Measurements from ENCODE around the gene SRPK2.

Gene SRPK2

DNA sequence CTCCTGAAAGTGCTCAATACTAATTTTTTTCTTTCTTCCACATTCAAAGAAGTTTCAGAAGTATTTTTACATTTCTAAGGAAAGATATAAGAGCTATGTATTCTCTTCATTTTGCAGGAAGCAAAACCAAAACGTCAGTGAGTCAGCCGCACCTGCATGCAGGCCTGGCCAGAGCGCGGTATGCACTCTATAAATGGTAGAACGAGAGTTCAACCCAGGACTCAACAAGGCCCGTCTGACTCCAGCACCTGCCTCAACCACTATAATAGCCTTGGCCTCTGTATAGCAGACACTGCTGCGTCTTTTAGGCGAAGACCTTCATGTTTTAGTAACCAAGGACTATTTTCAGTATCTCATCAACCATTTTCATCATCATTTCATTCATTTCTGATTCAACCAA, 261.5 kb downstream of the SRPK2 start:
- TF ChIP-seq GATA3 (IDR thresholded peaks at IDR 0.05; ENCODE audit: low read depth, low read length) (no peak), GATA2 (IDR thresholded peaks at IDR 0.05; ENCODE audit: low read depth, low read length) (no peak)

DNA sequence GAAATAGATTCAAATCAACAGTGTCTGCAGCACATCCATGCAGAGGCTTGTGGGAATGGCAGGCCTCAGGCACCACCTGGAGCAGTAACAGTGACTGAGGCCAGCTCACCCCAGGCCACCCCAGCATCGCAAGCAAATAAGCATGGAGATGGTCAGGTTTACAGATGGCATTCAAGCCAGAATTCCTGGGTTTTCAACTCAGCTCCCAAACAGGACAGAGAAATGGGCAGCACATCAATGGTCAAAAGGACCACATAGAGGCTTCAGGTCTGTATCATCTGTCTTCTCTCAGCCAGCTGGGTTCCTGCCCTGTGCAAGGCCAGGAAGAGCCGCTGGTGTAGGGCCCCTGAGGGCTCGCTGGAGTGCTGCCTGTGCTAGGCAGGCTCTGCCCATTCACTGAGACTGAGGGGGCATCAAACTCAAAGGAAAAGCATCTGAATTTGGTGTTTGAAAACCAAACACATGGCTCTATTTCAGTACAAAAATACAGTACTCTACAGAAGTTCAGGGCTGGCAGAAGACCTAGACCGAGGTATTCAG, 262.2 kb downstream of the SRPK2 start:
- TF ChIP-seq GATA2 (IDR thresholded peaks at IDR 0.05; ENCODE audit: low read depth, low read length) (no peak), GATA3 (IDR thresholded peaks at IDR 0.05; ENCODE audit: low read depth, low read length) (no peak)

DNA sequence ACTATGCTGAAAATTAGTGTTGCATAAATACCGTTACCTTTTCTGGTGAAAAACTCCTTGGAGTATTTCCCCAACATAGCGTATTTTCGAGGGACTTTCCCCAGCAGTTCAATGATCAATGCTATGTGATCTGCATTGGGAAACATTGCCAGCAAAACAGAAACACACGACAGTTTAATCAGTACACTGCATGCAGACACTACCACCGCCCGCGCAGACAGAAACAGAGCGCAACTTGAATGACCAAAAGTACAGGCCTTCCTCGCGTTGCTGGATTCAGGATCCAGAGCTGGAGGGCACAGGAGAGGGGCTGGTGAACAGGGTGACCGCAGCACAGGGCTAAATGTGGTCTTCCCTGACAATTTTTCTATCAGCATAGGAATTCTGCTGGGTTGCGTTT, 263.0 kb downstream of the SRPK2 start:
- TF ChIP-seq GATA3 (IDR thresholded peaks at IDR 0.05; ENCODE audit: low read depth, low read length): no peak

DNA sequence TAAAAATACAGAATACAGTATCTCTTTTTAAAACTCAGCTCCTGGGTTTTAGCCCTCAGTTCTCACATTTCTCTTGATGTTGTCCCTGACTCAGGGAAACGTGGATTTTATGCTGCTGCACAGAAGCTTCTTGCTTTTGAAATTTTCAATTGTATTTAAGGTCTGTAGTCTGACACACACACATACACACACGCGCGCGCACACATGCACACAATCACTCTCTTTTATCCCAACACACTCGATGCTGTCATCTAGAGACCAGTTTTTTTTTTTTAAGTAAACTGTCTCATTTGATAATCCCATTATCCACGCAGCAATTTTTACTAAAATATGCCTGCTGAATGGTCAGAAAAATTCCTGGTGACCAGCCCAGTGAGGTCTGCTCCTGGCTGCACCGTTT, 266.1 kb downstream of the SRPK2 start:
- TF ChIP-seq GATA3 (IDR thresholded peaks at IDR 0.05; ENCODE audit: low read depth, low read length): no peak
- no peak for TF ChIP-seq GATA2 (IDR thresholded peaks at IDR 0.05; ENCODE audit: low read depth, low read length)

DNA sequence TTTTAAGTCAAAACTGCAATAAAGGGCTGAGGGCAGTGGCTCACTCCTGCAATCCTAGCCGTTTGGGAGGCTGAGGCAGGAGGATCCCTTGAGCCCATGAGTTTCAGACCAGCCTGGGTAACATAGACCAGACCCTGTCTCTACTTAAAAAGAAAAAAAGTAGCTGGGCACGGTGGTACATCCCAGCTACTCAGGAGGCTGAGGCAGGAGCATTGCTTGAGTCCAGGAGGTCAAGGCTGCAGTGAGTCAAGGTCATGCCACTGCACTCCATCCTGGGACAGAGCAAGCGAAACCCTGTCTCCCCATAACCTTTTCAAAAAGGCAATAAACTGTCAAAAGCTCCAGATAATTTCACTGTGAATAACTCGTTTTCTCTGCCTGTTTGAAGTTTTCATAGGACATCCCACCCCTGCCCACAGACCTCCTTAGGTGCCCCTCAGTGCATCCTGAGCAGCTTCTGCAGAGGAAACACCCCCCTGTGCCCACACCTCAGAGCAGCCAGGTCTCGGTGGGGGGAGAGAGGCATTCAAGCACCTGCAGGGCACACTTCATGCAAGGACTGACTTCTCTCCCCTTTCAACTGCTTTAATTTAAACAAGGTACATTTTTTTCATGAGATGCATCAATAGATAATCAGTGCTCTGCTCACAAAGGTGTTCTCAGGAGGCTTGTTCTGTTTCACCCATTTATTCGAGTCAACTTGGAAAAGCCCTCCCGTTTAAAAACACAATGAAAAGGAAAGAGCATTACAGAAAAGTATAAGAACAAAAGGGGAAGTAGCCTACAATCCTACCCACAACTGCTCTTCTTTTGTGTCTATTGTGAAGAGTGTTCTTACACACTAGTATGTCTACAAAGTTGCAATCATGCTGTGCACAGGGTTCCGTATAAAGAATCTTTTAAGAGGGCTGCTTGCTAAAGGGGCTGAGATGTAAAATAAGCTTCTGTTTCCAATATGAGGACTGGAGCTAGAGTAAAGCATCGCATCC, 269.8 kb downstream of the SRPK2 start:
- no peak for TF ChIP-seq GATA3 (IDR thresholded peaks at IDR 0.05; ENCODE audit: low read depth, low read length)
- TF ChIP-seq GATA2 (IDR thresholded peaks at IDR 0.05; ENCODE audit: low read depth, low read length): no peak

DNA sequence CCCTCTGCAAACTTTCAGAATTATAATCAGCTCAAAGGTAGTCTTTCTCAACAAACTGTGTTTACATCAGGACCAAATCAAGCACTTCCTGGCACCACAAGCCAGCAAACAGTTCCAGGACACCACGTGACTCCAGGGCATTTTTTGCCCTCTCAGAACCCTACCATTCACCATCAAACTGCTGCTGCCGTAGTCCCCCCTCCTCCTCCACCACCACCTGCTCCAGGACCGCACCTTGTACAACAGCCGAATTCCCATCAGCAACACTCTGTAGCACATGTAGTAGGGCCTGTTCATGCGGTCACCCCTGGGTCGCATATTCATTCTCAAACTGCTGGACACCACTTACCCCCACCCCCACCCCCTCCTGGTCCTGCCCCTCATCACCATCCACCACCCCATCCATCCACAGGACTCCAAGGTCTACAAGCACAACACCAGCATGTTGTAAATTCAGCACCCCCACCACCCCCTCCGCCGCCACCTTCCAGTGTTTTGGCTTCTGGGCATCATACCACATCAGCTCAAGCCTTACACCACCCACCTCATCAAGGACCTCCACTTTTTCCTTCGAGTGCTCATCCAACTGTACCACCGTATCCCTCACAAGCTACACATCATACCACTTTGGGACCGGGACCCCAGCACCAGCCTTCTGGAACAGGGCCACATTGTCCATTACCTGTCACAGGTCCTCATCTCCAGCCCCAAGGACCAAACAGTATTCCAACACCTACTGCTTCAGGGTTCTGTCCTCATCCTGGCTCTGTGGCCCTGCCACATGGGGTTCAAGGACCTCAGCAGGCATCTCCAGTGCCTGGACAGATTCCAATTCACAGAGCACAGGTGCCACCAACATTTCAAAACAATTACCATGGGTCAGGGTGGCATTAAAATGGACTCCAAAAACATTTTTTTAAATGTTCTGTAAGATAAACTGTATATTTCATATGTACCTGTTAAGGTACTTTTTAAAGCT, 276.0 kb downstream of the SRPK2 start:
- TF ChIP-seq GATA2 (IDR thresholded peaks at IDR 0.05; ENCODE audit: low read depth, low read length) (no peak), GATA3 (IDR thresholded peaks at IDR 0.05; ENCODE audit: low read depth, low read length) (no peak)

DNA sequence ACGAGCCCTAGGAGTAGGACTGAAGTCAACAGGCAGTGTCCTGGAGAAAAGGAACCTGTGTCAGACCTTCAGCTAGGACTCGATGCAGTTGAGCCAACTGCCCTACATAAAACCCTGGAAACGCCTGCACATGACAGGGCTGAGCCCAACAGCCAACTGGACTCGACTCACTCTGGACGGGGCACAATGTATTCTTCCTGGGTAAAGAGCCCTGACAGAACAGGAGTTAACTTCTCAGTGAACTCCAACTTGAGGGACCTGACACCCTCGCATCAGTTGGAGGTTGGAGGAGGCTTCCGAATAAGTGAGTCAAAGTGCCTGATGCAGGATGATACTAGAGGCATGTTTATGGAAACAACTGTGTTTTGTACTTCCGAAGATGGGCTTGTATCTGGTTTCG, 281.3 kb downstream of the SRPK2 start:
- TF ChIP-seq GATA2 (IDR thresholded peaks at IDR 0.05; ENCODE audit: low read depth, low read length) (no peak), GATA3 (IDR thresholded peaks at IDR 0.05; ENCODE audit: low read depth, low read length) (no peak)

DNA sequence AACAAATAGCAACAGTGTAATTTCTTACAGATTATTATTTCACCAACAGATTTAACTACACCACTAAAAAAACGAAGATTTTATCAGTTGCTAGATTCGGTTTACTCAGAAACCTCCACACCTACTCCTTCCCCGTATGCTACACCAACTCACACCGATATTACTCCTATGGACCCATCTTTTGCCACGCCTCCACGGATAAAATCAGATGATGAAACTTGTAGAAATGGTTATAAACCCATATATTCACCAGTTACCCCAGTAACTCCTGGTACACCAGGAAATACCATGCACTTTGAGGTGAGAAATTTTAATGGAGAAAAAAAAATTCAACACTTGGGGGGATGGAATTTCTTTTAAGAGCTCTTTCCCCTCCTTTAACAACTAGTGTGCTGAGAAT, 282.2 kb downstream of the SRPK2 start:
- TF ChIP-seq GATA2 (IDR thresholded peaks at IDR 0.05; ENCODE audit: low read depth, low read length): no peak
- TF ChIP-seq GATA3 (IDR thresholded peaks at IDR 0.05; ENCODE audit: low read depth, low read length): no peak

DNA sequence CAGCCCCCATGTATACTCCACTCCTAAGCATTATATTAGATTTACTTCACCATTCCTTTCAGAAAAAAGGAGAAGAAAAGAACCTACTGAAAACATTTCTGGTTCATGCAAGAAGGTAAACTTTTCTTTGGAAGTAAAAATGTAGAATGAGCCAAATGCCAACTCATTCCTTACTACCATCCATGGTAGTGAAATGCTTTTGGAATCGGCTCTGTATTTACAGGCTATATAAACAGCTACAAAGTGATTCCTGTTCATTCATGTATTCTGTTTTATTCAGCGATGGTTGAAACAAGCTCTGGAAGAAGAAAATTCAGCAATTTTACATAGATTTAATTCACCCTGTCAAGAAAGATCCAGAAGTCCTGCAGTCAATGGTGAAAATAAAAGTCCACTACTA, 283.1 kb downstream of the SRPK2 start:
- TF ChIP-seq GATA2 (IDR thresholded peaks at IDR 0.05; ENCODE audit: low read depth, low read length): no peak
- no peak for TF ChIP-seq GATA3 (IDR thresholded peaks at IDR 0.05; ENCODE audit: low read depth, low read length)

DNA sequence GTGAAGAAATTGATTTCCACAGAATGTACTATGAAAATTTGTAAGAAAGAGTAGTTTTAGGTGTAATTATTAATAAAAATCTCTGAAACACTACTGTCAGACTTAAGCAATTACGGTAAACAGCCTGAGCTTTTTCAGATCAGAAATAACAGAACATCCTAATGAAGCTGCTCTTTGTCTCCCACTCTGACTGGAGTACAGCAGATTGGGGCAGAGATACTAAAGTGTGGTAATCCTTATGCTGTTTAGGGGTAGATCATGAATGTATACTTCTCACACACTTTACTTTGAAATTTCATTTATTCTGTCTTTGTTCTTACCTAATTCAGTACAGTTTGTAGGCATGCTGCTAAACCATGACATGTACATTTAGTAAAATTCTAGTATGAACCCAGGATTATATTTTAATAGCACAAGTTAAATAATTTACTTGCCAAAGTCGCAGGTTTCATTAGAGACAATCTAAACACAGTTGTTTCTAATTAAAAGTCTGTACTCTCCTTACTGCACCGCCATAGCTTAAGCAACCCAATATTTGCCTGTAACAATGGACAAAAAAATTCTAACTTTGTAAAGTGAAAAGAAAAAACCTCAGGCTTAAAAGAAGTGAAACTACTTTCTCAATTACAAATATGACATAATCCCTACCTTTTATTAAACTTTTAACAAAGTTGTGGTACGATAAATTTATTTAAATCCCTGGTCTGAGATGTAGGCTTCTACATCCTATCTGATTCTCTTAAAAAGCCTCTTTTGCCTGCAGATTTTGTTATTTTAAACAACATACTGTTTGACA, 286.0 kb downstream of the SRPK2 start:
- TF ChIP-seq GATA2 (IDR thresholded peaks at IDR 0.05; ENCODE audit: low read depth, low read length) (peak; percentile 82), GATA3 (IDR thresholded peaks at IDR 0.05; ENCODE audit: low read depth, low read length) (peak; percentile 79)

DNA sequence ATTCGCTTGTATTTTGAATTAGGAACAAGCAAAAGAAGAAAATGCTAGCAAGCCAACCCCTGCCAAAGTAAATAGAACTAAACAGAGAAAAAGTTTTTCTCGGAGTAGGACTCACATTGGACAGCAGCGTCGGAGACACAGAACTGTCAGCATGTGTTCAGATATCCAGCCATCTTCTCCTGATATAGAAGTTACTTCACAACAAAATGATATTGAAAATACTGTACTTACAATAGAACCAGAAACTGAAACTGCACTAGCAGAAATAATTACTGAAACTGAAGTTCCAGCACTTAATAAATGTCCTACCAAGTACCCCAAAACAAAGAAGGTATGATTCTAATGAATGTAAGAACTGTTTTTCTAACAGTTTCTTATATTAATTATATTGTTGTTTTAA, 286.9 kb downstream of the SRPK2 start:
- TF ChIP-seq GATA3 (IDR thresholded peaks at IDR 0.05; ENCODE audit: low read depth, low read length) (no peak), GATA2 (IDR thresholded peaks at IDR 0.05; ENCODE audit: low read depth, low read length) (no peak)

DNA sequence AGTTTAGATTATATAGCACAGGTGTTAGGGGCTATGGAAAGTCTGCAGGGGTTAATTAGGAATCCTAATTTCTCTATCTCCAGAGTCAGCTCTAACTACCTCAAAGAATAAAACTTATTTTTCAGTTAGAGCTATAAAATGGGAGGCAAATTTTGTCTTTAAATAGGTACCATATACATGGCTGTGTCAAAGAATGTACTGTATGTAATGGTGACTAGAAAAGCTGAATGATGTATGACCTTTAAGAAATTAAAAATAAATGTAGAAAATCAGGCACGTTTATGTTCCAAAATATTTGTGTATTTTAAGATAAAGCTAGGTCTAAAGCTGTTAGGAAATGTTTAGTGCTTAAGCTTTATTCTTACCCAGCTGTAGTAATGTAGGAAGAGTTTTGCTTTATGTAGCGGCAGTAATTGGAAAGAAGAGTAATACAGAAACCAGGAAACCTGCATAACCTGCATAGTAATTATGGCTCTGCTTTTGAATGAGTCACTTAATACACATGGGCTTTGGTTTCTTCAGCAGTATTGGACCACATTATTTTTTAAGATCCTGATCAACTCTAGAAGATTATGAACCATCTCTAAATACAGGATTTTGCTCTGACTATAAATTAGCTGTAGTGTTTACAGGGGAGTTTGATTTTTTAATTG, 289.7 kb downstream of the SRPK2 start:
- TF ChIP-seq GATA3 (IDR thresholded peaks at IDR 0.05; ENCODE audit: low read depth, low read length): no peak
- TF ChIP-seq GATA2 (IDR thresholded peaks at IDR 0.05; ENCODE audit: low read depth, low read length): no peak

DNA sequence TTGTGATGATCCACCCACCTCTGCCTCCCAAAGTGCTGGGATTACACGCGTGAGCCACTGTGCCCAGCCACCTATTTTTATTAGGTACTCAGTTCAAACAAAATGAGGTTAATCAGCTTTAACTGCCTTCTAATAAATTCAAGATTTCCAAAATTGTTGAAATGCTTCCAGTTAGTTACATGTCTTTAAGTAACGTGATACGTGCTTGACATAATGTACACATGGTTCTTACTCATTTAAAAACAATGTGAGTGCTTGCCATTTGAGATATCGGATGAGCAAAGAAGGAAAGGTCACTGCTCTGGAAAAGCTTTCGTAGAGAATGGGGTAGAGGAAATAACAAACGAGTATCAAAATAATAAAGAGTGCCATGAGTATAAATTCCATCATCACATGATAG, 291.1 kb downstream of the SRPK2 start:
- TF ChIP-seq GATA3 (IDR thresholded peaks at IDR 0.05; ENCODE audit: low read depth, low read length): no peak
- no peak for TF ChIP-seq GATA2 (IDR thresholded peaks at IDR 0.05; ENCODE audit: low read depth, low read length)
